Prostate gland (tissue), 2 donors: ENCODE measurements around the gene RAB3GAP2.

Experiments
- CTCF ChIP-seq, 4 experiments: fragments of 200-600 bp in 2 of 4; fragments of 450-650 bp in 2 of 4; sonication (generic) in 2 of 4; IDR thresholded peaks; 1 replicate in 3 of 4; 2 replicates in 1 of 4; pipeline ENCODE4 v1.5.1; 2016 to 2019; ENCODE audit warnings: antibody characterized with exemption in 4 of 4, mild to moderate bottlenecking in 2 of 4, moderate library complexity in 2 of 4
- POLR2A ChIP-seq: fragments of 450-650 bp; IDR thresholded peaks from one replicate; pipeline ENCODE4 v1.6.1; 2016; ENCODE audit warnings: antibody characterized with exemption, mild to moderate bottlenecking
- POLR2AphosphoS5 ChIP-seq: sonication (generic); formaldehyde crosslinking; IDR thresholded peaks from one replicate; pipeline ENCODE4 v1.6.1; 2017; ENCODE audit warnings: antibody characterized with exemption

GRCh38 chr1:220315070-220315839 is 43.0 kb upstream of the RAB3GAP2 start:
- TF ChIP-seq CTCF (IDR thresholded peaks at IDR 0.05) (no peak), POLR2AphosphoS5 (no peak), POLR2A (no peak)
